ENCODE measurements around the gene SPAG9.

SPAG9 gene

DNA sequence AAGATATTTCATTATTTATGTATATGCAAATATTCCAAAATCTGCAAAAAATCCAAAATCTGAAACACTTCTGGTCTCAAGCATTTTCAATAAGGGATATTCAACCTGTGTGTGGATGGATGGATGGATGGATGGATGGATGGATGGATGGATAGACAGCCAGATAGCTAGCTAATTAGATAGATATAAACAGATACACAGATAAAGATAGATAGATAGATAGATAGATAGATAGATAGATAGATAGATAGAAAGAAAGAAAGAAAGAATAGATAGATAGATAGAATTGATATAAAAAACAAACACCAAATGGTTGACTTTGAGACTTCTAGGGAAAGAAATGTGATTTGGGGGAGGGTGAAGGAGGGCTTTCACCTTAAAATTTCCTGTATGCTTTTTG is 139.4 kb downstream of the SPAG9 start:
- no peak for DNase-seq

DNA sequence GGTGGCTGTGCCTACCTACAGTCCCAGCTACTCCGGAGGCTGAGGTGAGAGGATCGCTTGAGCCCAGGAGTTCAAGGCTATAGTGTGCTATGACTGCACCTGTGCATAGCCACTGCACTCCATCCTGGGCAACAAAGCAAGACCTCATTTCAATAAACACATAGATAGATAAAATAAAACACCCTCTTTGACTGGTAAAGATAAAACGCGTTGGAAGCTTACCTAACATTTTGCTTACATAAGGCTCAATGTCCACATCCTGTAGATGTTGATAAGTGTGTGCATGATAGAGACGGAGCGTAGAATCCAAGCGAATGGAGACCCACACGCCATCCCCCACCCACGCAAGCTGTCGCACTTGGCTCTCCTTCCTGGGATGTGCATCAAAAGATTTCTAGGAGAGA is 141.1 kb downstream of the SPAG9 start:
- DNase-seq = no peak

DNA sequence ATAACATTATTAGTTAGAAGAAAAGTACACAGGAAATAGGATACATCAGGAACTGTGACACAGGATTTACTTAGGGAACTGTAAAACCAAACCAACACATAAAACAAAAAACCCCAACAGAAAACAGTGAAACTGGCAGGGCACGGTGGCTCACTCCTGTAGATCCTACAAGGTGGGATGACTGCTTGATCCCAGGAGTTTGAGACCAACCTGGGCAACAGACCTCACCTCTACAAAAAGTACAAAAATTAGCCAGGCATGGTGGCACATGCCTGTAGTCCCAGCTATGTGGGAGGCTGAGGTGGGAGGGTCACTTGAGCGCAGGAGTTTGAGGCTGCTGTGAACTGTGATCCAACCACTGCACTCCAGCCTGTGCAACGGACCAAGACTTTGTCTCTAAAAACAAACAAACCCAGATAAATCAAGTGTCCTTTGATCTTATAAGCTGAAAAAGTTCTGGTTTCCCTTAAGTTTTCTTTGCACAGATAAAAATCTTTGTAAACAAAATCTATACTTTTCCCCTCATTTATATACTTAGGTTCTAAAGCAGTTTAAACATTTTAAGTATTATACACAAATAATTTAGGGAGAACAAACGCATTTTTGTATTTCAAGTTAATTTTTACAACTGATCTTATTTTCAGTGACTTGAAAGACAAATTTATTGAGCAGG is 143.0 kb downstream of the SPAG9 start:
- DNase-seq = no peak

DNA sequence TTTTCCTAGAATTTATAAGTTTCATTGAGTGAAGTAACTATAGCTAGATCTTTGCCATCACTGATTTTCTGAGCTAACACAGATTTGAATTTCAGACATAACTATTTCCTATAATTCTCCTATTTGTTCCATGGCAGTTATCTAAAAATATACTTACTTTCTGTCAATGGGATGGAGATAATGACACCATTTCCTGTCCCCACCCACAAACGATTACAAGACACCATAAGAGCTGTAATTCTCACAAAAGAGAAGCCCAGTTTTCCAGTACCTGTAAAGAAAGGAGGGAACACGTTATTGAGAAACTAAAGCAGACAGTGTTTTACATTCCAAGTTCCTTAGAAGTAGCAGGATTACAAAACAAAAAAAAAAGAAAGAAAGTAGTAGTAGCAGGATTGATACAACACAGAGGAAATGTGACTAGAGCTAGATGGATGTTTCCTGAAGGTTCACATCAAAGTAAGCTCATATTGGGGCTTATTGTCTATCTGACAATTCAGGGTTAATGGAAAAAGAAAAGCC is 143.7 kb downstream of the SPAG9 start:
- no peak for DNase-seq

DNA sequence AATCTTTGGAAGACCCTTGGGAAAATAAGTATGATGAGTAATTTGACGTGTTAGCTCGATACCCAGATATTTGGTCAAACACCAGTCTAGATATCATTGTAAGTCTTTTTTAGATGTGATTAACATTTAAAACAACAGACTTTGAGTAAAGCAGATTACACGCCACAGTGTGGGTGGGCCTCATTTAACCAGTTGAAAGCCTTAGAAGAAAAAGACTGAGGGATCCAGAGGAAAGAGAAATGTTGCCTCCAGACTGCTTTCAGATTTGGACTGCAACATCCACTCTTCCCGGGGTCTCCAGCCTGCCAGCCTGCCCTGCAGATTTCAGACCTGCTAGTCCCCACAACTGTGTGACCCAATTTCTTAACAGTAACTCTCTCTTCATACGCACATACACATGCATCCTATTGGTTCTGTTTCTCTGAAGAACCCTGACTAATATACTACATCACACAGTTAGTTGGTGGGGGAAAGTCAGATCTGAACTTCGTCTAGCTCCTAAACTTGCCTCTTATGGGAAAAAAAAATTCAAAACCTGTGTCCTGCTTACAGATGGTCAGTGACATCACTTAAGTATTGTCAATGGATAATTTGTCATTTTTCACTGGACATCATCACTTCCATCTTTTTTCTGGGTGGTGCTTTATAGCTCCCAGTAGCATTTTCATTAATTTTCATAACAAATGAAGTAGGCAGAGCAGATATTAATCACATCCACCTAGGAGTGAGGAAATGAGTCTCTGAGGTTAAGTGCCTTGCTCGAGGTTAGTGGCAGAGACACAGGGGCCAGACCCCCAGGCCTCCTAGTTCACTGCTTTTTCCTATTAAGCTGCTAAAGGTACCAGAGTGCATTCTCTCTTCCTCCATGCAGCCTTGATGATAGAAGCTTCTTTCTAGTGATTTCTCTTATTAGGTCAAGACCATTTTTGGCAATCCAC is 146.8 kb downstream of the SPAG9 start:
- DNase-seq = no peak

DNA sequence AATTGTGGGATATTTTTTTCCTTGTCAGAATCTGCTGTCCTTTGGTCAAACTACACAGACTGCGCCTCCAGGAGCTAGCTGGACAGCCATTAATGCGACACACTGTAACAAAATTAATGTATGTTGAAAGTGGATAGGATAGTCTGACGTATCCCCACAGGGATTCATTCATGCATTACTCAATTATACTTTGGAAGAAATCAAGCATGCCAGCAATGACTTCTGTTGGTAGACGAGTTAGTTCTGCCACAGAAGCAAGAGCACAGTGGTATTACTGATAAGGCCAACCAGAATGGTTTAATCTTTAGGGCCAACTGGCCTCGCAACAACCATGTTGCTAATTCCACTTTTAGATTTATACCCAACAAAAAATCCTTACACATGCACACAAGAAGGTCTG is 148.1 kb downstream of the SPAG9 start:
- DNase-seq = no peak

DNA sequence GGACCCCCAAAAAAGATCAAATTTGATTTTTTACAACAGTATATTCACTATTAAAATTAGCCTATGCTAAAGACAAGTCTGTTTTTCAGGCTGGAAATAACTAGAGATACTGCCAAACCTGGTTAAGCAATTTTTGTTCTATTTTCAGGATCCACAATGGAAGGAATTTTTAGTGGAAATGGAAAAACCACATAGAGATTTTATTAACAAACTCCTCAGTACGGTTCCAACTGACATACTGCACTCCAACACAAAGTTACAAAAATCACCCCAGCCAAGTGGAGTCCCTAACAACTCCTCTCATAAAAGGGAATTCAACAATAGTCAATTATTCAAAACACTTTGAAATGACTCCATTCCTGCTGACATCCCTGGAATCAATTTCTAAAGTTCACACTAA is 152.9 kb downstream of the SPAG9 start:
- no peak for DNase-seq

DNA sequence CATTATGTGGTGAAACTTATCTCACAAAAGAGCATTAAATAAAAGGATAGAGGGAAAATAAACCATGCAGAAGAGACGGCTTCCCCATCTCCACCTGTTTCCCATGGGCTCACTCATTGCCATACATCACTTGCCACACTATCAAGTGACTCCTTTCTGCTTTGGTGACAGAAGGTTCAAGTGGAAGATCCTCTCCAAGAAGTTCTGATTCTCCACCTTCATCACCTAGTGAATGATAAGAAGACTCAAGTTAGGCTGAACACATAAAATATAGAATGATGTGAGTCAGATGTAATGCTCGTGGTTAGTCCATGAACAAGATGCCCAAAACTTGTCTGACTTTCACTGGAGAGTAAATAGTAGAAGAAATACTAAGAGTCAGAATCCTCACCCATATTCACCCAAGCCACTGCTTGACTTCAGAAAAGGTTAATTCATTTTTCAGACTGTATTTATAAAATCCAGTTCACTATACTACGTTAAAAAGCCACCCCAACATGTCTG is 154.5 kb downstream of the SPAG9 start:
- no peak for DNase-seq

DNA sequence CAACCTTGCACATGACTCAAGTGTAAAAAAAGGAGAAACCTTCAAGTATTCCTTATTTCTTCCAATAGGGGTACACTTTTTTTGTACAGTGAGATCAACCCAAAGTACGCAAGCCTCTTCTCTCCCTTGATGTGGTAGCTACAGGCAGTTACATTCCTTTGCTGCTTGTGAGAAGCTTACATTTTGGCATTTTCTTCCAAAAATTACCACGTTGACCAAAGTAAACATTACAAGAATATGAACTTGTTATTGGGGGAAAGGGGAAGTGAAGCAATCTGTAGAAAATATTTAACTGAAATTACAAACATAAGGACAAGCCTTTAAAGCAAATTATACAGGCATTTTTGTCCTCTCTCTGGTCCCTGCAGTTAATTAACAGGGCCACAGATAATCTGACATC is 157.5 kb downstream of the SPAG9 start:
- no peak for DNase-seq

DNA sequence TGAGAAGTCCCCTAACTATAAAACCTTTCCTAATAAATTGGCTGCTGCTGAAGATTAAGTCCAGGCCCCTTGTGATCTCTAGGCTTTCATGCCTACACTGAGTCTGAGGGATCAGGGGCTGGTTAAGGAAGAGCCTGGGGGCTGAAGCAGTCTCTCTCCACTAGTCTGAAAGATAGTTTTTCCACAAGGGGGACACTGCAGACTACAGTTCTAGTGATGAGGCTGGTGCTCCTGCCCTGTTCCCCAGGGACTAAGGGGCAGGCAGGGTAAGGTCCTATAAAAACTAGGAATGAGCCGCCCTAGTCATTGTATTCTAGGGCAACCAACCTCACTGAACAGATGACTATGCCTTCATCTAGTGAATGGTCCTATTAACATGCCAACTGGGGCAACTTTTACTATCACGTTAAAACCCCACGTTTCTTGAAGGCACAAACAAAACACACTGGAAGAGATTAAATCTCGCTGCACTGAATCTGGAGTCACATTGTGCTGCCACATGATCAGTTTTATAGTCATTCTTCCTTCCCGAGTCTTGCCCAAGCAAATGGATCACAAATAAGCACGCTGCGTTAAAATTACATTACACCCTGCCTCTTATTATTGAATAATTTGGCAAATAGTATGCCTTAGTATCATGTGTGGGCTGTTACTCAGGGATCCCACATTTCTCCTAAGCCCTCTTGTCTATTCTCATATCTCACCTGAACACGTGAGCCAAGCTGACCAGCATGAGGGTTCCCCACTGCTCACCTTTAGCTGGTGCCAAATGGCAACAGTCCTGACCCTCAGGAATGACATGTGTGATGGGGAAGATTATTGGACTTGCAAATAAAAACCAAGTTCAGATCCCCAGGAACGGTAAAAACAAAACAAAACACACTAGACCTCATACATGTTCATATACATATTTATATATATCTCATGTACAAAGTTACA is 159.1 kb downstream of the SPAG9 start:
- DNase-seq = no peak

DNA sequence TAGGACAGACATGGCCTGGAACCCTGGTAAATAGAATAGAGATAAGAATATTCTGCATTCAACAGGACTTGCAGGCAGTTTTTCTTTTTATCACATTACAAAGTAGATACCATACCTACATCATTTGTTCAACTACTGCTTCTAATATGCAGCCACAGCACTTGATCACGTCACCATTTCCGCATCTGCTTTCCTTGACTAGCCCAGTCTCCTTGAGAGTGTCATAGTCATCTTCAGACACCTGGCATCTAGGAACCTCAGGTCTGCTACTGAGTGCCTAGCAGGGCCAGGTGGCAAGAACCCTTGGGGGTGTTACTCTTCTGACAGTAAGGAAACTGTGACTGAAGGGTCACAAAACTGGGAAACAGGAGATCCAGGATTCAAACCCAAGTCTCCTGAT is 161.3 kb downstream of the SPAG9 start:
- no peak for DNase-seq

DNA sequence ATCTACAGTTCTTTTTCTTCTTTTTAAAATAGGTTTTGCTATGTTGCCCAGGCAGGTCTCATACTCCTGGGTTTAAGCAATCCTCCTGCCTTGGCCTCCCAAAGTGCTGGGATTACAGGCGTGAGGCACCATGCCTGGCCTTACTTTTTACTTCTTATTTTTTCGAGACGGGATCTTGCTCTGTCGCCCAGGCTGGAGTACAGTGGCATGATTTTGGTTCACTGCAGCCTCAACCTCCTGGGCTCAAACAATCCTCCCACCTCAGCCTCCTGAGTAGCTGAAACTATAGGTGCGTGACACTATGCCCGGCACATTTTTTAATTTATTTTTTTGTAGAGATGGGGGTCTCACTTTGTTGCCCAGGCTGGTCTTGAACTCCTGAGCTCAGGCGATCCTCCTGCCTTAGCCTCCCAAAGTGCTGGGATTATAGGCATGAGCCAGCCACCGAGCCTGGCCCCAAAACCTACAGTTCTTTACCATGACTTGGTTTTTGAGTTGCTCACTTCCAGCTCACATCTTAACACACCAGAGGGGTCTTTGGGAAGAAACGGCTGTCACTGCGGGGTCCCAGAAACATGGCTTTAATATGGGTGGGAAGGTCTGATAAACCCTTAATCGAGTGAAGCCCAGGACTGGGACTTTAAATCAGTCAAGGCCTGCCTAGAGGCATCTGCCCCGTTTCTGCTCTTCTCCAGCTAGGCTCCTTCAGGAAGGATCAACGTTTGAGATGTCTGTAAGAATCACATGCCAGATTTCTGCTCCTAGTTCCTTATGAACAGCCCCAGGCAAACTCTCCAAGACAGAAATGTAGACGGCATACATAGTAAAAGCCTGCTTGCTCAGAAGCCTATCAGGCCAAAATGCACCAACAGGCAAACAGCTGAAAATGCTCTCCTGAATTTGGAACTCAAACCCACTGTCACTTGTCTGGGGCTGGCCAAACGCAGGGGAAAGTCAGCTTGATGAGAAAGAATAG is 162.8 kb downstream of the SPAG9 start:
- no peak for DNase-seq

DNA sequence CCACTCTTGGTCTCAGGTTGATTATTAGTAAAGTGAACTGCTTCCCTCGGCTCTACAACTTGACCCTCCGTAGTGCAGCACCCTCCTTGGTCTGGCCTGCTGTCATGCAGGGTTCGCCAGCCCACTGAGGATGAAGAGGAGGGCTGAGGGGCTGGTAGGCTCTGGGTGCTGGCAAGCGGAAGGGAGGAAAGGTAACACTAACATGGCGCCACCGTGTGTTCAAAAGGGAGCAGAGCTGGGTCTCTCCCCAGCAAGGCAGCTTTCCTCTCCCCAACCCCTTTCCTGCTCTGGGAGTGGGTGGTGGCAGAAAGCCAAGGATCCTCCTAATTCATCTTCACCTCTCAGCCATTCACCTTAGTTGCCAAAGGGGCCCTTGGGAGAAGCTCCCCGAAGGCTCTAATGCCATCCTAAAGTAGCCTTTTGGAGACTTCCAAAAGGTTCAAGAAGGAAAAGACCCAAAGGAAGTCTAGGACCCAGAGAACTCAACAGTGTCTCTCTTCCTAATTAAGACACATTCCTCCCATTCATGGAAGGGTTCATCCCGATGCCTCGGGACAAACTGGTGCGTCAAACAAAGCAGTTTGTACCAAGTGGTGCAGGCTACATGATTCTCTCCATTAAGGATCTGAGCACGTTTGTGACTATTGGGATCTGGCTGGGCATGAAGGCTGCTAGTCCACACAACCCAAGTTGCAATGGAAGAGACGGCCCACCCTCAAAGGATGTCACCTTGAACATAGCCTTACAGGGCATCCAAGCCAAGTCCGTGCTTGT is 163.7 kb downstream of the SPAG9 start:
- no peak for DNase-seq

DNA sequence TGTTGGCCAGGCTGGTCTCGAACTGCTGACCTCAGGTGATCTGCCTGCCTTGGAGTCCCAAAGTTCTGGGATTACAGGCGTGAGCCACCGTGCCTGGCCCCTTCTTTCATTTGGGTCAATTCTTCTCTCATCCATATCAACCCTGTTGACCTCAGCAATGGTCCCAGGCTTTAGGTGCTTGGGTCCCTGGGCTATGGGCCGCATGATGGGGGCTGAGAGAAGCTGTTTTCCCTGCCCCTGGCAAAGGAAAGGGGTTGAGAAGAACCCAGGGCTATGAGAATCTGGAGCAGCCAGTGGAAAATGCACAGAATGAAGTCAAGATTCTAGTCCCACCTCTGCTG is 164.3 kb downstream of the SPAG9 start:
- no peak for DNase-seq

DNA sequence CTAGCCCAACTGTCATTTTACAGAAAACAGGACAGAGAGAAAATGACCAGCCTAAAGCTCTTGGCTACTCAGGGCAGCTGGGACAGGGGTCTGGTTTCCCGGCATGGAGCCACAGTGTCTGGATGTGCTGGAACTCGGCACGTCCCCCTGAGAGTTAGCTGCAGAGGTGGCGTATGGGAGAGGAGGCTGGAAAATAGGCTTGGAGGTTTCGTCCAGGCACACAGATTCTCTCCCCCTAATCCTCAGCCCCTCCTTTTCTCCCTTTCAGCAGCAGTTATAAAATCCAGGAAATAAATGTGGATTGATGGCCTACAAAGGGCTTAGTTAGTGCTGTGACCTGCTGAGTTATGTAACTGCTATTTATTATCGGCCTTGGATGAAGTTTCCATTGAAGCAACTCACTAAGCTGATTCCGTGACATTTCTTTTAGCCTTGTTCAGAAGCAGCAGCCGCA is 165.0 kb downstream of the SPAG9 start:
- DNase-seq = no peak

DNA sequence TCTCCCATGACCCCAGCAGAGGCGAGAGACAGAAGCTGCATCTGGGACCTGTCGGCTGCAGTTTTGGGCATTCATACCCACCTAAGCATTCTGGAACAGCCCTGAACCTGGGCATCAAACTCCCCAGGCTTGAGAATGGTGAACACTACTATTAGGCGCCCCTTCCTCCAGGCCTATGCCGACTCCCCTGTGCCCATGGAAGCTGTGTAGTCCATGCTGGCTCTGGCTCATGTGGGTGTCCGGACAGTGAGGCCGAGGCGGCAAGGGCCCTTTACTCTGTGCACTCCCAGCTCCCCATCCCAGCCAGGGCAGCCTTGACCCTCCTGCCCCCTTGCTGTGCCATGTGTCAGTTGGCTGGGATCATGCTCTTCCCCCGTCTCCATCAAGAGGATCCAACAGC is 165.5 kb downstream of the SPAG9 start:
- no peak for DNase-seq

DNA sequence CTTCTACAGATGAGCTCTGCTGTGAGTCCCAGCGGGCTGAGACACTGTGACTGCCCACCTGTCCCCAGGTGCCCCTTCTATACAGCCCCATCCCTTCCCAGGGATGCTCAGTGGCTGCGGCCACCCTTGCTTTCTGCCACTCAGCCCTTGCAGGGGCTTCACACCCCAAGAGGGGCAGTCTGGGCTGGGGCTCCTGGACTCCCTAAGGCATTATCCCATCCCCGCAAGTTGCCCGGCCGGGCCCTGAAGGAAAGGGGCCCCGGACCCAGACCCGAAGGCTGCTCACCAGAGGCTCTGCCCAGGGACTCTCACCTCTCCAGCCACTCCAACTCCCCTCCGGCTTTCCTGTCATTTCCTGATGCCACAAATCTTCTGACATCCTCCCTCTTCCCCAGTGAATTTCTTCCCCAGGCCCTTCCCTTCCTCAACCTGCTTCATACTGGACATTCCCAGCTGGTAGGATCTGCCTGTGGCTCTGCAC is 166.0 kb downstream of the SPAG9 start:
- no peak for DNase-seq

DNA sequence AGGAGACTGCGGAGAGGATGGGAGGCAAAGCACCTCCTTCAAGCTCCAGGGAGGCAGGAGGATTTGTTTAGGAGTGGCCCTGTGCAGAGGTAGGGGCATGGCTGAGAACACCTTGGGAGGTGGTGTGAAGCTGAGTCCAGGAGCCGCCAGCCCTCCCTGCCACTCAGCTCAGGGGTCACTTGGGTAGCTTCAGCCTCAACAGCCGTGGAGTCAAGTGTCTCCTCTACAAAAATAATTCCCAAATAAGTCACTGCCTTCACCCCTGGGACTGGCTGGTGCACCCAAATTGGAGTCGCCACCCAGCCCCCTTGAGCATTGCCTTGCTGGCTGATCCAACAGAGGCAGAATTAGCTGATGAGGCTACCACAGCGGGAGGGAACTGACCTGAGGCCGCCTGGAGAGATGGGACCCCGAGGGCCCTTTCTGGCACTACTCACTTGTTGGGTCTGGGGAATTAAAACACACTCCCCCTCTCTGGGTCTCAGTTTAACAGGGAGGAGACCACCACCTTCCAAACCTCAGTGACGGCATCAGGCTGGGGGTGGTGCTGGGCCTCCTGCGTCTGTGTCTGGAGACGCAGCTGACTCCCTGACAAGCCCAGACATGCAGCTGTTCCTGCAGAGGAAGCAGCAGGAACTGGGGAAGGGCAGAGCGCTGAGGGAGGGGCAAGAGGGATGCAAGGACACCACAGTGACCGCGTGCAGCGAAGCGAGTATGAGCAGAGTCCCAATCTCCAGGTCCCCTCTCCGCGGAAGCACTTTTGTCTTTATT is 166.7 kb downstream of the SPAG9 start:
- DNase-seq = peak; percentile 66

DNA sequence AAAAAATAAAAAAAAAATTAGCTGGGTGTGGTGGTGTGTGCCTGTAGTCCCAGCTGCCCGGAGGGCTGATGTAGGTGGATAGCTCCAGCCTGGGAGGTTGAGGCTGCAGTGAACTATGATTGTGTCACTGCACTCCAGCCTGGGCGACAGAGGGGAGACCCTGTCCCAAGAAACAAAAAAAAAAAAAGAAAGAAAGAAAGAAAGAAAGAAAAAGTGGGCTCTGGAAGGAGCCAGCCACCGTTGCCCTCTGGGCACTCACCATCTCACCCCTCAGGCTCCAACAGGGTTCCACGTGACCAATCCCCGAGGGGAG is 167.2 kb downstream of the SPAG9 start:
- no peak for DNase-seq

DNA sequence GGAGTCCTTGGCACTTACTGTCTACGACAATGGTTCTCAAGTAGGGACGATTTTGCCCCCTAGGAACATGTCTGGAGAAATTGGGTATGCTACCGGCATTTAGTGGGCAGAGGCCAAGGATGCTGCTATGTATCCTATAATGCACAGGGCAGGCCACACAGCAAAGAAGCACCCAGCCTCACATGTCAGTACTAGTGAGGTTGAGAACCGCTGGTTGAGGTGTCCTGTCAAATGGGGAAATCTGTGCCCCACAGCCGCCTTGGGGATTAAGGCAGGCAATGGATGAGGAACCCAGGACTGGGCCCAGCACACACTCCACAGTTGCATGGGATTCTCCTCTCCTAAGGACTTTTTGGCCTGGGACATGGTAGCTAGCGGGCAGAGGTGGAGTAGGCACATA is 167.8 kb downstream of the SPAG9 start:
- DNase-seq = no peak
